ENCODE results near the gene CACTIN.

GRCh38 chr19:3663838-3664237 lies 37.2 kb upstream of the CACTIN start:
- no peak for TF ChIP-seq CTCF (IDR thresholded peaks at IDR 0.05)
- TF ChIP-seq REST (IDR thresholded peaks at IDR 0.05; ENCODE audit: low read depth, low read length): no peak
- no peak for TF ChIP-seq EZH2phosphoT487 (IDR thresholded peaks at IDR 0.05; ENCODE audit: borderline replicate concordance, low read depth)
- TF ChIP-seq SIN3A (IDR thresholded peaks at IDR 0.05; ENCODE audit: borderline replicate concordance, low read depth, low read length): no peak
- TF ChIP-seq POLR2AphosphoS5 (IDR thresholded peaks at IDR 0.05; ENCODE audit: low read depth, low read length): no peak
- TF ChIP-seq USF1 (IDR thresholded peaks at IDR 0.05; ENCODE audit: borderline replicate concordance, low read depth): no peak
- no peak for TF ChIP-seq EP300 (IDR thresholded peaks at IDR 0.05; ENCODE audit: borderline replicate concordance in 1 of 2, low read depth in 1 of 2, low read length in 1 of 2)
- no peak for TF ChIP-seq RAD21 (IDR thresholded peaks at IDR 0.05; ENCODE audit: low read length)
- no peak for TF ChIP-seq GABPA (IDR thresholded peaks at IDR 0.05; ENCODE audit: low read depth)
- no peak for TF ChIP-seq TAF1 (IDR thresholded peaks at IDR 0.05; ENCODE audit: borderline replicate concordance, low read depth, low read length)
- no peak for TF ChIP-seq FOSL2 (IDR thresholded peaks at IDR 0.05; ENCODE audit: borderline replicate concordance, low read depth)
- no peak for TF ChIP-seq JUND (IDR thresholded peaks at IDR 0.05)
